H1 (cell line): Measurements from ENCODE around the gene XPOT. TPM values are rescaled to one million over a fixed set of nuclear protein-coding genes. Genes with fewer than 3 reads are reported as not detected.

ENCODE experiments used
- CTCF ChIA-PET: fragments of 300-600 bp; sonication (Branson Sonifier 250); formaldehyde crosslinking; loops from one replicate; lab custom pipeline; 2021; ENCODE audit not compliant: partially characterized antibody; lab: Charles Lee
- POLR2A ChIA-PET: fragments of 300-600 bp; sonication (Branson Sonifier 250); formaldehyde crosslinking; loops from one replicate; lab custom pipeline; 2021; ENCODE audit warnings: inconsistent platforms; ENCODE audit not compliant: partially characterized antibody; lab: Charles Lee
- DNase-seq, 2 experiments: peaks; one replicate each; pipeline versions ENCODE4 v3.0.0 to v3.0.0-alpha.2; 2010 to 2022; ENCODE audit warnings: low spot score in 2 of 2, low read depth in 1 of 2, mixed read lengths in 1 of 2
- FAIRE-seq: peaks from 2 replicates; lab custom pipeline; 2011; peaks lifted over from hg19 to GRCh38; lab: Jason Lieb, UNC
- H2AFZ ChIP-seq: 2 replicates; pipeline ENCODE4 v1.8.1; 2012; ENCODE audit warnings: low read length, inconsistent platforms
- H2AK5ac ChIP-seq: 2 replicates; pipeline ENCODE4 v1.6.1; 2013; ENCODE audit warnings: low read depth, low read length
- H2BK120ac ChIP-seq: replicated peaks from 2 replicates; pipeline ENCODE3; 2013; ENCODE audit warnings: low read depth, low read length, inconsistent platforms
- H2BK12ac ChIP-seq: 2 replicates; pipeline ENCODE4 v1.6.1; 2013; ENCODE audit warnings: low read depth, low read length
- H2BK15ac ChIP-seq: 2 replicates; pipeline ENCODE4 v1.6.1; 2013; ENCODE audit warnings: low read length
- H2BK20ac ChIP-seq: 2 replicates; pipeline ENCODE4 v1.6.1; 2013; ENCODE audit warnings: low read length
- H2BK5ac ChIP-seq: 2 replicates; pipeline ENCODE4 v1.6.1; 2013; ENCODE audit warnings: low read depth, low read length
- H3K14ac ChIP-seq: 2 replicates; pipeline ENCODE4 v1.6.1; 2013; ENCODE audit warnings: inconsistent platforms; ENCODE audit not compliant: insufficient read length
- H3K18ac ChIP-seq: 2 replicates; pipeline ENCODE4 v1.6.1; 2013; ENCODE audit warnings: low read length; ENCODE audit errors: extremely low read depth
- H3K23ac ChIP-seq: 2 replicates; pipeline ENCODE4 v1.6.1; 2013; ENCODE audit warnings: inconsistent platforms; ENCODE audit not compliant: insufficient read length
- H3K23me2 ChIP-seq: 2 replicates; pipeline ENCODE4 v1.6.1; 2013; ENCODE audit warnings: low read depth, low read length
- H3K27ac ChIP-seq: 2 replicates; pipeline ENCODE4 v1.6.1; 2011; ENCODE audit warnings: low read depth, low read length, inconsistent platforms
- H3K27me3 ChIP-seq, 4 experiments: replicated peaks in 1 of 4; 1 replicate in 1 of 4; 2 replicates in 3 of 4; pipeline versions ENCODE4 v1.6.1 to v1.8.1; 2011 to 2013; ENCODE audit warnings: low read length in 3 of 4, mild to moderate bottlenecking in 3 of 4, inconsistent platforms in 2 of 4, mixed read lengths in 2 of 4, moderate library complexity in 1 of 4; ENCODE audit not compliant: control insufficient read depth in 3 of 4, insufficient read depth in 3 of 4; ENCODE audit errors: extremely low read depth in 1 of 4
- H3K36me3 ChIP-seq, 4 experiments: 2 replicates each; pipeline versions ENCODE4 v1.6.1 to v1.8.1; 2011 to 2013; ENCODE audit warnings: mild to moderate bottlenecking in 4 of 4, low read length in 3 of 4, moderate library complexity in 2 of 4, control low read depth in 1 of 4, inconsistent platforms in 1 of 4; ENCODE audit not compliant: insufficient read depth in 4 of 4, control insufficient read depth in 2 of 4
- H3K4ac ChIP-seq: replicated peaks from 2 replicates; pipeline ENCODE3; 2013; ENCODE audit warnings: low read length, low read depth, mixed read lengths, inconsistent platforms; ENCODE audit not compliant: insufficient read length
- H3K4me1 ChIP-seq, 4 experiments: replicated peaks in 1 of 4; 1 replicate in 1 of 4; 2 replicates in 3 of 4; pipeline versions ENCODE4 v1.6.1 to v1.8.1; 2011 to 2013; ENCODE audit warnings: low read length in 3 of 4, inconsistent platforms in 2 of 4, mixed read lengths in 1 of 4; ENCODE audit not compliant: insufficient read depth in 4 of 4, control insufficient read depth in 3 of 4
- H3K4me2 ChIP-seq, 2 experiments: 2 replicates each; pipeline versions ENCODE4 v1.6.1 to v1.8.1; 2011 to 2013; ENCODE audit warnings: low read depth in 2 of 2, low read length in 2 of 2, control low read depth in 1 of 2, inconsistent platforms in 1 of 2, mild to moderate bottlenecking in 1 of 2; ENCODE audit not compliant: insufficient read depth in 1 of 2
- H3K4me3 ChIP-seq, 4 experiments: fragments of 200-600, 300-600 bp in 1 of 4; sonication (generic), shearing (Covaris generic), sonication (Bioruptor Twin) in 1 of 4; 2 replicates each; pipeline versions ENCODE4 v1.5.1 to v1.8.1; 2011 to 2016; ENCODE audit warnings: low read length in 4 of 4, low read depth in 3 of 4, control low read depth in 2 of 4, inconsistent platforms in 2 of 4, mild to moderate bottlenecking in 2 of 4, mixed read lengths in 1 of 4, moderate library complexity in 1 of 4; ENCODE audit not compliant: insufficient read depth in 2 of 4; ENCODE audit errors: extremely low read depth in 1 of 4
- H3K56ac ChIP-seq: replicated peaks from 2 replicates; pipeline ENCODE3; 2013; ENCODE audit warnings: low read depth, mild to moderate bottlenecking, mixed read lengths, low read length, inconsistent platforms; ENCODE audit not compliant: insufficient read length
- H3K79me1 ChIP-seq: 2 replicates; pipeline ENCODE4 v1.6.1; 2013; ENCODE audit warnings: low read depth, low read length, control low read depth
- H3K79me2 ChIP-seq, 2 experiments: 2 replicates each; pipeline versions ENCODE4 v1.6.1 to v1.8.1; 2012 to 2013; ENCODE audit warnings: low read length in 2 of 2, mild to moderate bottlenecking in 2 of 2, inconsistent platforms in 1 of 2; ENCODE audit not compliant: insufficient read depth in 2 of 2, control insufficient read depth in 1 of 2
- H3K9ac ChIP-seq, 4 experiments: replicated peaks in 1 of 4; 1 replicate in 1 of 4; 2 replicates in 3 of 4; pipeline versions ENCODE4 v1.6.1 to v1.8.1; 2011 to 2013; ENCODE audit warnings: low read depth in 3 of 4, low read length in 3 of 4, control low read depth in 2 of 4, mild to moderate bottlenecking in 2 of 4, moderate library complexity in 2 of 4, inconsistent platforms in 1 of 4; ENCODE audit errors: extremely low read depth in 1 of 4
- H3K9me3 ChIP-seq, 2 experiments: 2 replicates each; pipeline versions ENCODE4 v1.6.1 to v1.8.1; 2012 to 2013; ENCODE audit warnings: mild to moderate bottlenecking in 2 of 2, moderate library complexity in 2 of 2, control low read depth in 1 of 2, inconsistent platforms in 1 of 2, low read depth in 1 of 2, low read length in 1 of 2, mixed read lengths in 1 of 2; ENCODE audit not compliant: insufficient read depth in 2 of 2
- H4K20me1 ChIP-seq, 2 experiments: replicated peaks in 1 of 2; 2 replicates each; pipeline versions ENCODE3 to v1.8.1; 2011 to 2013; ENCODE audit warnings: inconsistent platforms in 2 of 2, low read length in 2 of 2, mild to moderate bottlenecking in 1 of 2; ENCODE audit not compliant: insufficient read depth in 2 of 2, control insufficient read depth in 1 of 2
- H4K5ac ChIP-seq: 2 replicates; pipeline ENCODE4 v1.6.1; 2013; ENCODE audit warnings: low read length, low read depth, mixed read lengths, inconsistent platforms; ENCODE audit not compliant: insufficient read length
- H4K8ac ChIP-seq: 2 replicates; pipeline ENCODE4 v1.8.0; 2013; ENCODE audit warnings: mild to moderate bottlenecking, moderate library complexity, low read length, inconsistent platforms; ENCODE audit not compliant: insufficient read depth; ENCODE audit errors: extremely low read depth
- H4K91ac ChIP-seq: replicated peaks from 2 replicates; pipeline ENCODE3; 2013; ENCODE audit warnings: low read length, mixed read lengths, inconsistent platforms; ENCODE audit not compliant: insufficient read length
- CHD2 ChIP-seq: IDR thresholded peaks from 2 replicates; pipeline ENCODE4 v1.6.1; 2012; ENCODE audit warnings: low read length, improper control_type of control experiment
- KDM5A ChIP-seq: fragments of 200-600 bp; IDR thresholded peaks from 2 replicates; pipeline ENCODE4 v1.7.1; 2012; ENCODE audit warnings: mild to moderate bottlenecking, low read length, inconsistent platforms, mixed read lengths
- MAFK ChIP-seq: IDR thresholded peaks from 2 replicates; pipeline ENCODE4 v1.6.1; 2012; ENCODE audit warnings: low read depth, mild to moderate bottlenecking, improper control_type of control experiment, low read length
- PHF8 ChIP-seq: fragments of 200-600 bp; sonication (generic); conservative IDR thresholded peaks from 2 replicates; pipeline ENCODE4 v1.7.1; 2012; ENCODE audit warnings: low read depth, mild to moderate bottlenecking, inconsistent platforms, low read length, moderate library complexity
- POLR2AphosphoS5 ChIP-seq: IDR thresholded peaks from 2 replicates; pipeline ENCODE4 v1.6.1; 2011; ENCODE audit warnings: low read depth, low read length
- POU5F1 ChIP-seq: IDR thresholded peaks from 2 replicates; pipeline ENCODE4 v1.6.1; 2011; ENCODE audit warnings: low read depth, mild to moderate bottlenecking, low read length, moderate library complexity
- RBBP5 ChIP-seq: IDR thresholded peaks from 2 replicates; pipeline ENCODE4 v1.7.1; 2012; ENCODE audit warnings: low read depth, mild to moderate bottlenecking, inconsistent platforms, low read length, moderate library complexity, borderline replicate concordance
- RNF2 ChIP-seq: fragments of 200-900, 300-1000 bp; sonication (generic); IDR thresholded peaks from 2 replicates; pipeline ENCODE4 v1.7.1; 2016; ENCODE audit warnings: borderline replicate concordance, low read depth, mild to moderate bottlenecking, antibody characterized with exemption, low read length; ENCODE audit not compliant: poor library complexity, severe bottlenecking; ENCODE audit errors: missing control alignments
- SIRT6 ChIP-seq: IDR thresholded peaks from one replicate; pipeline ENCODE4 v1.7.1; 2012; ENCODE audit warnings: low read length, inconsistent platforms
- SP2 ChIP-seq: IDR thresholded peaks from 2 replicates; pipeline ENCODE4 v1.6.1; 2012; ENCODE audit warnings: mild to moderate bottlenecking, low read length, inconsistent platforms
- SUZ12 ChIP-seq: fragments of 200-600 bp; sonication (generic); IDR thresholded peaks from 2 replicates; pipeline ENCODE4 v1.6.1; 2012; ENCODE audit warnings: mild to moderate bottlenecking, inconsistent platforms, low read length, moderate library complexity, mixed read lengths
- TAF1 ChIP-seq: IDR thresholded peaks from 2 replicates; pipeline ENCODE4 v1.6.1; 2011; ENCODE audit warnings: mild to moderate bottlenecking, low read depth, low read length
- TCF12 ChIP-seq: IDR thresholded peaks from 2 replicates; pipeline ENCODE4 v1.6.1; 2011; ENCODE audit warnings: low read depth, mild to moderate bottlenecking, low read length
- TEAD4 ChIP-seq: IDR thresholded peaks from 2 replicates; pipeline ENCODE4 v1.6.1; 2012; ENCODE audit warnings: low read depth, low read length, inconsistent platforms, mixed read lengths
- ZNF274 ChIP-seq: IDR thresholded peaks from 2 replicates; pipeline ENCODE4 v1.7.0; 2012; ENCODE audit warnings: low read length, borderline replicate concordance; ENCODE audit errors: extremely low read depth
- WGBS, 2 experiments: shearing (Covaris generic) in 1 of 2; methylation state at CpG; one replicate each; pipeline versions ENCODE4 v1.1.6 to v1.1.7; 2013 to 2015; ENCODE audit warnings: low lambda C conversion rate in 2 of 2, mixed read lengths in 2 of 2, inconsistent platforms in 1 of 2, low coverage in 1 of 2, missing lambda C conversion rate in 1 of 2; ENCODE audit not compliant: insufficient replicate concordance in 2 of 2, insufficient coverage in 1 of 2, insufficient read length in 1 of 2; ENCODE audit errors: extremely low coverage in 1 of 2, missing lambda C conversion rate in 1 of 2; 5-methylcytosine and 5-hydroxymethylcytosine counted together
- polyA plus RNA-seq, 7 experiments: library from polyadenylated mRNA; depleted of rRNA in 3 of 7; stranded (reverse) in 5 of 7; unstranded in 2 of 7; fragments of >200 nt in 5 of 7; fragments of 200-250 nt in 2 of 7; gene quantifications; 1 replicate in 5 of 7; 2 replicates in 1 of 7; 4 replicates in 1 of 7; pipeline versions ENCODE4 v1.2.1 to v1.2.3, GENCODE V29; 2011 to 2013; ENCODE audit warnings: missing spikeins in 2 of 7, mixed read lengths in 2 of 7
- total RNA-seq: library from RNA; stranded (reverse); fragmentation: NEBNext Ultra II Directional; extraction: Animal tissue kit (Norgen Biotek cat#: 25700); gene quantifications from 2 replicates; pipeline ENCODE4 v1.2.1, GENCODE V29; 2021

XPOT gene
- total and polyA plus RNA-seq, 2 of the 8 experiments (the other 6 are each of a cell fraction or from before 2014, with no cell fraction given): 38.8 to 176 TPM

DNA sequence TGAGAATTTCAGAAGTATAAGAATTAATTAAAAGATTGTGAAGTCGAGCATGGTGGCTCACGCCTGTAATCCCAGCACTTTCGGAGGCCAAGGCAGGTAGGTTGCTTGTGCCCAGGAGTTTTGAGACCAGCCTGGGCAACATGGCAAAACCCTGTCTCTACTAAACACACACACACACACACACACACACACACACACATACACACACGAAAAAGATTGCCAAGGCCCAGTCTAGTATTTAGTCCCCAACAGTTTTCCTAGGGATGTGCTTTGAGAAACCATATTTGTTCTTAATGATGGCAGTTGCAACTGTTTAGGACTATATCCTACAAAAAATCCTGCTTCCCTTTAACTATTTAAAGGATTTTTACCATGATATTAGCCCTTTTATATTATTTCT is 53.7 kb downstream of the XPOT start:
- Histone ChIP-seq H3K36me3 (peaks cover 2 to 38% (median 11%) of the 10 kb centered on the region in 4 experiments; a peak in 7 of 8 replicates), H2AFZ (no peak overlapping the region), H2BK5ac (no peak overlapping the region), H4K20me1 (peaks cover 0 to 7% of the 10 kb centered on the region in 2 experiments), H3K23me2 (no peaks in the 10 kb centered on the region), H2BK15ac (no peak overlapping the region), H3K14ac (no peak overlapping the region), H3K79me1 (peaks cover 2% of the 10 kb centered on the region; the same call in 1 of the 2 replicates), H2BK12ac (no peak overlapping the region), H3K4ac (no peak overlapping the region), H3K18ac (no peak overlapping the region), H3K79me2 (peaks cover 2 to 66% of the 10 kb centered on the region in 2 experiments; a peak in 3 of 4 replicates), H4K5ac (no peak overlapping the region), H3K4me1 (0 out of 7 replicates have a peak, but pooled peaks cover 0 to 8% (median 0%) of the 10 kb centered on the region in 4 experiments), H3K4me3 (no peak overlapping the region), H3K4me2 (no peak overlapping the region), H4K91ac (no peak overlapping the region), H2AK5ac (no peak overlapping the region), H2BK120ac (no peak overlapping the region), H2BK20ac (no peak overlapping the region), H3K9me3 (no peaks in the 10 kb centered on the region), H3K56ac (no peak overlapping the region), H3K27ac (no peak overlapping the region), H4K8ac (no peak overlapping the region), H3K27me3 (no peaks in the 10 kb centered on the region), H3K9ac (no peak overlapping the region), H3K23ac (no peak overlapping the region)
- ChIA-PET CTCF (interaction anchor here (0.7 kb wide), 1 partner anchor 91 kb away, joined by 3 read pairs; no protein-coding TSS in a partner anchor), POLR2A (interaction anchor here (1.5 kb wide), 1 partner anchor 54 kb away, joined by 4 read pairs; the partner anchor contains the start of gene XPOT)
- DNase-seq (no peak), FAIRE-seq (no peak)
- WGBS, 2 experiments: 92% methylated on average over 4 of the region's 4 CpGs; no CpG with 5 or more reads in 1 of the 2 experiments
- TF ChIP-seq PHF8 (no peak), MAFK (no peak), RNF2 (no peak), ZNF274 (no peak), SUZ12 (no peak), TEAD4 (no peak), KDM5A (no peak), POU5F1 (no peak), RBBP5 (no peak), TCF12 (no peak), TAF1 (no peak), POLR2AphosphoS5 (no peak), SP2 (no peak), SIRT6 (no peak), CHD2 (no peak)
